Gastrocnemius medialis (tissue), 4 donors: ENCODE measurements around the gene ANKRD34B. TPM values are rescaled to one million over a fixed set of nuclear protein-coding genes. Genes with fewer than 3 reads are reported as not detected.

Experiments
- ATAC-seq, 2 donors: fragments of 150-250 bp; one replicate each; pipeline ENCODE4 v1.9.1; 2016
- DNase-seq, 2 donors: peaks; one replicate each; pipeline ENCODE4 v3.0.0-alpha.2; 2019
- H3K27ac ChIP-seq, 4 donors: fragments of 200-600 bp; sonication (generic); 1 replicate in 1 of 4; 2 replicates in 3 of 4; pipeline ENCODE4 v1.5.1; 2016 to 2018; ENCODE audit warnings: mild to moderate bottlenecking in 2 of 4, moderate library complexity in 1 of 4
- H3K27me3 ChIP-seq, 3 donors: fragments of 200-600 bp; sonication (generic) in 2 of 3; 1 replicate in 1 of 3; 2 replicates in 2 of 3; pipeline versions ENCODE4 v1.5.1 to v1.6.0; 2016 to 2019; ENCODE audit warnings: mild to moderate bottlenecking in 1 of 3, moderate library complexity in 1 of 3
- H3K36me3 ChIP-seq, 2 donors: fragments of 200-600 bp; sonication (generic) in 1 of 2; one replicate each; pipeline ENCODE4 v1.5.1; 2017 to 2018
- H3K4me1 ChIP-seq, 2 donors: fragments of 200-600 bp; sonication (generic) in 1 of 2; one replicate each; pipeline ENCODE4 v1.5.1; 2016 to 2017; ENCODE audit warnings: mild to moderate bottlenecking in 2 of 2
- H3K4me3 ChIP-seq, 4 donors: fragments of 200-600 bp; sonication (generic) in 3 of 4; 1 replicate in 1 of 4; 2 replicates in 3 of 4; pipeline ENCODE4 v1.5.1; 2016 to 2019; ENCODE audit warnings: mild to moderate bottlenecking in 2 of 4
- H3K9me3 ChIP-seq, 3 donors: fragments of 200-600 bp; sonication (generic) in 2 of 3; 1 replicate in 1 of 3; 2 replicates in 2 of 3; pipeline ENCODE4 v1.5.1; 2016 to 2019
- CTCF ChIP-seq, 5 experiments: fragments of 450-650 bp in 3 of 5; fragments of 200-600 bp in 2 of 5; sonication (generic) in 2 of 5; IDR thresholded peaks in 4 of 5; conservative IDR thresholded peaks in 1 of 5; 1 replicate in 4 of 5; 2 replicates in 1 of 5; pipeline ENCODE4 v1.5.1; 2016 to 2019; ENCODE audit warnings: antibody characterized with exemption in 5 of 5, mild to moderate bottlenecking in 3 of 5, moderate library complexity in 3 of 5
- POLR2A ChIP-seq, 2 donors: fragments of 450-650 bp; IDR thresholded peaks; one replicate each; pipeline ENCODE4 v1.6.1; 2017; ENCODE audit warnings: antibody characterized with exemption in 2 of 2, mild to moderate bottlenecking in 2 of 2, moderate library complexity in 2 of 2
- in situ Hi-C, 4 donors: fragments of 200-750 bp; cut with MboI; loops; one replicate each; pipeline versions ENCODE4 v1.15.0 to v1.8.0; 2017; ENCODE audit warnings: low sequenced_read_pairs in 4 of 4
- intact Hi-C: fragments of 100-400 bp; cut with DNase I; formaldehyde crosslinking; loops from one replicate; pipeline ENCODE4 v1.15.1; 2023; ENCODE audit warnings: low total_unique reads
- total RNA-seq, 4 donors: library from RNA; depleted of rRNA; stranded (reverse); fragments of >200 nt; gene quantifications; one replicate each; pipeline versions ENCODE4 v1.1.0 to v1.2.3, GENCODE V29; 2016

The ANKRD34B gene
- not detected for total RNA-seq

- intact Hi-C loops: no loop called here
- no peaks in the 10 kb centered on the region for H3K9me3 ChIP-seq
- peaks cover 29 to 47% (median 31%) of the 10 kb centered on the region in 3 donors for H3K27me3 ChIP-seq
- H3K4me3 ChIP-seq: peak within 1 kb of the TSS in 3 of 4 donors; percentile 31 to 46 (median 34)
- no peak for TF ChIP-seq POLR2A (IDR thresholded peaks at IDR 0.05)
- no peak for TF ChIP-seq CTCF (IDR thresholded peaks at IDR 0.05 in 4 of 5, conservative IDR thresholded peaks at IDR 0.05 in 1 of 5)
- DNase-seq (no peak), ATAC-seq (no peak)
- H3K27ac ChIP-seq: no peak within 1 kb of the TSS
- in situ Hi-C loops: no loop called here
- no peaks in the 10 kb centered on the region for H3K36me3 ChIP-seq
- H3K4me1 ChIP-seq: peaks cover 0 to 6% of the 10 kb centered on the region in 2 donors
Measured at GRCh38 chr5:80569961-80570786, at the start of gene ANKRD34B. Gene ANKRD34B (minus strand): TSS chr5:80570280. CDS start chr5:80560019, 10,261 bp downstream.

DNA sequence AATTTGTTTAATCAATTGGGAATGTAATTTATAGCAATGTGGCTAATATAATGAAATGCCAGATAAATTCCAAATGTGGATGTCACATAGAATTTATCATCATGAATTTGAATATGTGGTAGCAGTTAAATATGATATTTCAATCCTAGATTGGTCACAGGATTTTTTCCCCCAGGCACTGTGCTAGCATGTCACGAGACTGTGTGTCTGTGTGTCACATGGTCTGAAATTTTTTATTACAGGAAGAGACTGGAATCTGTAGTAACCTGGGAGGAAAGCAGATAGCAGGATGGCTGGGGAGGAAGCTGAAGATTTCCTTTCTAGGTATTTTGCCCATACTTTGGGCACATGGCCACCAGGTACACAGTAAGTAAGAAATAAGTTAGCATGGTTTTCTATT lies 49.0 kb upstream of the ANKRD34B start:
- in situ Hi-C loops (no loop called here), intact Hi-C loops (no loop called here)
- no peaks in the 10 kb centered on the region for H3K4me1 ChIP-seq
- H3K4me3 ChIP-seq: no peak overlapping the region
- ATAC-seq: no peak
- TF ChIP-seq POLR2A (IDR thresholded peaks at IDR 0.05) (no peak), CTCF (IDR thresholded peaks at IDR 0.05 in 4 of 5, conservative IDR thresholded peaks at IDR 0.05 in 1 of 5) (no peak)
- no peaks in the 10 kb centered on the region for H3K27me3 ChIP-seq
- no peak for DNase-seq
- no peaks in the 10 kb centered on the region for H3K36me3 ChIP-seq
- H3K27ac ChIP-seq: no peak overlapping the region
- H3K9me3 ChIP-seq: no peaks in the 10 kb centered on the region

GRCh38 chr5:80618438-80618837 lies 48.4 kb upstream of the ANKRD34B start:
- no peaks in the 10 kb centered on the region for H3K36me3 ChIP-seq
- ATAC-seq: no peak

DNA sequence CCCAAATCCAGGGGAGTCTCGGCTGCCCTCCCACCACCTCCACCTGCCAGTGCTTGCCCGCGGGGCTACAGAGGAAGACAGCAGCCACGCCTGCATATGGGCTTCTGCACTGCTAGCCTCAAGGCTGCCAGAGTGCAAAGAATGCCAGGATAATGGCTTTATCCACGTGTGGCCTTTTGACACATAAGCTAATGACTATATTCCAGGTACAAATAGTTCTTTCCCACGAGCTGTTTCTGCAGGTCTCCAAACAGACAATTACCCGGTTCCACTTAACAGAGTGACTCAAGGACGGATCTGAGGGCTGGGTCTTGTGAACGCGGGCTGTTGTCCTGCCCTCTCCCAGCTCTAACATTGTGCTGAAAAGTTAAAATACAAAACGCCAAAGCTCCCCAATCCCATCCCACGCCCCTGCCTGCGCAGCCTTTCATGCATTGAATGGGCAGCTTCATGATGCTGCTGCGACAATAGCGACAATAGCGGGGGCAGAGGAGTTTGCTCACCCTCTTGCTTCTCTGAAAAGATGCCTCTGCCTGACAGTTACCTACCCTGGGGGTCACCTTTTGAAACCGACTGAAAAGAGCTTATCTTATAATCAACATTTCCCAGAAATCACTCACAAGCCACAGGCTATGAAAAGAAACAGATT lies 45.3 kb upstream of the ANKRD34B start:
- H3K27me3 ChIP-seq: no peaks in the 10 kb centered on the region
- no peak overlapping the region for H3K27ac ChIP-seq
- no peaks in the 10 kb centered on the region for H3K36me3 ChIP-seq
- ATAC-seq (no peak), DNase-seq (no peak)
- no peak overlapping the region for H3K4me3 ChIP-seq
- in situ Hi-C loops (no loop called here), intact Hi-C loops (no loop called here)
- no peaks in the 10 kb centered on the region for H3K4me1 ChIP-seq
- no peaks in the 10 kb centered on the region for H3K9me3 ChIP-seq
- no peak for TF ChIP-seq CTCF (IDR thresholded peaks at IDR 0.05 in 4 of 5, conservative IDR thresholded peaks at IDR 0.05 in 1 of 5)
- TF ChIP-seq POLR2A (IDR thresholded peaks at IDR 0.05): no peak

More at GRCh38 chr5:80618438-80618837, 48.4 kb upstream of the ANKRD34B start:
- DNase-seq: no peak
- no peak overlapping the region for H3K27ac ChIP-seq
- TF ChIP-seq CTCF (IDR thresholded peaks at IDR 0.05 in 4 of 5, conservative IDR thresholded peaks at IDR 0.05 in 1 of 5): no peak
- TF ChIP-seq POLR2A (IDR thresholded peaks at IDR 0.05): no peak
- H3K27me3 ChIP-seq: no peaks in the 10 kb centered on the region
- no peak overlapping the region for H3K4me3 ChIP-seq
- no peaks in the 10 kb centered on the region for H3K9me3 ChIP-seq
- intact Hi-C loops: no loop called here
- H3K4me1 ChIP-seq: no peaks in the 10 kb centered on the region
- in situ Hi-C loops: no loop called here
